ENCODE measurements around the gene N4BP2L1. TPM values are rescaled to one million over a fixed set of nuclear protein-coding genes. Genes with fewer than 3 reads are reported as not detected.

N4BP2L1 gene
- total and polyA plus RNA-seq, 7 donors = 2.7 to 7.3 (median 3.4) TPM

- TF ChIP-seq CTCF (IDR thresholded peaks at IDR 0.05) = peak; percentile 19
- WGBS, 3 donors = 38 to 61% (median 46%) methylated on average over 2 of the region's 2 CpGs
- Histone ChIP-seq H3K27ac (no peak overlapping the region), H3K36me3 (ENCODE audit: insufficient read depth in 1 of 2, low read depth in 1 of 2) (peaks cover 5 to 63% of the 10 kb centered on the region in 2 donors), H3K4me1 (peaks cover 4% of the 10 kb centered on the region), H3K4me3 (no peak overlapping the region), H3K27me3 (ENCODE audit: insufficient read depth in 3 of 3, low read length in 2 of 3) (no peaks in the 10 kb centered on the region), H3K9me3 (no peaks in the 10 kb centered on the region)
- DNase-seq = no peak
- ATAC-seq = peak in 1 of 4 donors; percentile 26
- intact Hi-C loops (cut with DNase I) = no loop called here
Measured at GRCh38 chr13:32443111-32443510, 15.2 kb upstream of the N4BP2L1 start.

GRCh38 chr13:32438871-32439270, 10.9 kb upstream of the N4BP2L1 start:
- no peak for TF ChIP-seq CTCF (IDR thresholded peaks at IDR 0.05)
- Histone ChIP-seq H3K27me3 (ENCODE audit: insufficient read depth in 3 of 3, low read length in 2 of 3) (no peaks in the 10 kb centered on the region), H3K27ac (no peak overlapping the region), H3K4me3 (no peak overlapping the region), H3K36me3 (ENCODE audit: insufficient read depth in 1 of 2, low read depth in 1 of 2) (peaks cover 2 to 84% of the 10 kb centered on the region in 2 donors), H3K4me1 (no peaks in the 10 kb centered on the region), H3K9me3 (no peaks in the 10 kb centered on the region)
- 91 to 96% (median 94%) methylated on average over 4 of the region's 4 CpGs for WGBS, 3 donors
- intact Hi-C loops (cut with DNase I) = no loop called here
- ATAC-seq (no peak), DNase-seq (no peak)

GRCh38 chr13:32432856-32433255, 4.9 kb upstream of the N4BP2L1 start:
- Histone ChIP-seq H3K36me3 (ENCODE audit: insufficient read depth in 1 of 2, low read depth in 1 of 2) (peaks cover 2 to 72% of the 10 kb centered on the region in 2 donors), H3K4me1 (peaks cover 7% of the 10 kb centered on the region), H3K4me3 (no peak overlapping the region), H3K9me3 (no peaks in the 10 kb centered on the region), H3K27ac (no peak overlapping the region), H3K27me3 (ENCODE audit: insufficient read depth in 3 of 3, low read length in 2 of 3) (no peaks in the 10 kb centered on the region)
- intact Hi-C loops (cut with DNase I) = no loop called here
- ATAC-seq (peak in 2 of 4 donors; percentile 23 to 34), DNase-seq (no peak)
- WGBS, 3 donors = 59 to 77% (median 61%) methylated on average over 3 of the region's 3 CpGs
- no peak for TF ChIP-seq CTCF (IDR thresholded peaks at IDR 0.05)

GRCh38 chr13:32431361-32431760, 3.4 kb upstream of the N4BP2L1 start:
- Histone ChIP-seq H3K4me1 (peaks cover 10% of the 10 kb centered on the region), H3K36me3 (ENCODE audit: insufficient read depth in 1 of 2, low read depth in 1 of 2) (peaks cover 2 to 58% of the 10 kb centered on the region in 2 donors), H3K4me3 (no peak overlapping the region), H3K9me3 (no peaks in the 10 kb centered on the region), H3K27me3 (ENCODE audit: insufficient read depth in 3 of 3, low read length in 2 of 3) (no peaks in the 10 kb centered on the region), H3K27ac (no peak overlapping the region)
- no peak for TF ChIP-seq CTCF (IDR thresholded peaks at IDR 0.05)
- intact Hi-C loops (cut with DNase I) = no loop called here
- DNase-seq (no peak), ATAC-seq (no peak)
- 89 to 94% (median 91%) methylated on average over 5 of the region's 5 CpGs for WGBS, 3 donors

Data from psoas muscle (tissue), 8 donors.